GM20431 (cell line): ENCODE results near the gene SEMA5B.

ENCODE experiments used
- in situ Hi-C: fragments of 300-500 bp; cut with MseI, MboI; formaldehyde crosslinking; loops from one replicate; pipeline ENCODE4 v1.15.0; 2020; ENCODE audit warnings: low sequenced_read_pairs; ENCODE audit not compliant: unreplicated experiment

Gene SEMA5B

GRCh38 chr3:123002100-123002748 lies 25.3 kb downstream of the SEMA5B start:
- in situ Hi-C loops = no loop called here

- in situ Hi-C loops = no loop called here
These were observed 28.7 kb downstream of the SEMA5B start for GRCh38 chr3:122998856-122999255.

- in situ Hi-C loops = no loop called here
These were observed 29.4 kb downstream of the SEMA5B start for GRCh38 chr3:122998206-122998605.

GRCh38 chr3:122996038-122996580 lies 31.5 kb downstream of the SEMA5B start:
- in situ Hi-C loops = no loop called here

- in situ Hi-C loops = no loop called here
These were observed 32.6 kb downstream of the SEMA5B start for GRCh38 chr3:122994954-122995353.

- in situ Hi-C loops = no loop called here
These were observed 34.2 kb downstream of the SEMA5B start for GRCh38 chr3:122993124-122993978.

GRCh38 chr3:122992676-122993075 lies 34.9 kb downstream of the SEMA5B start:
- in situ Hi-C loops = no loop called here

GRCh38 chr3:122992133-122992532 lies 35.4 kb downstream of the SEMA5B start:
- in situ Hi-C loops = no loop called here

- in situ Hi-C loops = no loop called here
These were observed 36.2 kb downstream of the SEMA5B start for GRCh38 chr3:122991236-122991985.

- in situ Hi-C loops = no loop called here
These were observed 37.5 kb downstream of the SEMA5B start for GRCh38 chr3:122989856-122990575.

- in situ Hi-C loops = no loop called here
These were observed 39.1 kb downstream of the SEMA5B start for GRCh38 chr3:122988508-122988907.

GRCh38 chr3:122987736-122988319 lies 39.7 kb downstream of the SEMA5B start:
- in situ Hi-C loops = no loop called here

- in situ Hi-C loops = no loop called here
These were observed 40.3 kb downstream of the SEMA5B start for GRCh38 chr3:122987231-122987630.

- in situ Hi-C loops = no loop called here
These were observed 40.8 kb downstream of the SEMA5B start for GRCh38 chr3:122986693-122987179.

GRCh38 chr3:122985539-122985938 lies 42.0 kb downstream of the SEMA5B start:
- in situ Hi-C loops = no loop called here

GRCh38 chr3:122984650-122985049 lies 42.9 kb downstream of the SEMA5B start:
- in situ Hi-C loops = no loop called here

GRCh38 chr3:122984007-122984406 lies 43.6 kb downstream of the SEMA5B start:
- in situ Hi-C loops = no loop called here

- in situ Hi-C loops = no loop called here
These were observed 45.1 kb downstream of the SEMA5B start for GRCh38 chr3:122982216-122983185.
